Activated CD8-positive, alpha-beta T cell treated with anti-CD3 and anti-CD28 coated beads, Interleukin-2, amount 10 ng/mL, durations not matched to agents 7 days and 5 days (primary cell): ENCODE measurements around the gene KLHL28. TPM values are rescaled to one million over a fixed set of nuclear protein-coding genes. Genes with fewer than 3 reads are reported as not detected.

Experiments
- ATAC-seq: fragments of 150-1000 bp; cut with Tn5 transposase; one replicate; pipeline ENCODE4 v1.10.0; 2021; ENCODE audit warnings: moderate library complexity
- CTCF ChIA-PET: fragments of 350-600 bp; sonication (Branson Sonifier 250); formaldehyde crosslinking; loops from one replicate; lab custom pipeline; 2021; ENCODE audit warnings: antibody characterized with exemption; lab: Charles Lee
- POLR2A ChIA-PET: fragments of 350-600 bp; sonication (Branson Sonifier 250); formaldehyde crosslinking; loops from one replicate; lab custom pipeline; 2021; ENCODE audit warnings: antibody characterized with exemption; lab: Charles Lee
- DNase-seq: peaks from one replicate; pipeline ENCODE4 v3.0.0-alpha.2; 2020
- H3K27ac Mint-ChIP-seq: one replicate; pipeline ENCODE4 v1.8.0; 2021; ENCODE audit warnings: mild to moderate bottlenecking, mixed read lengths
- H3K27me3 Mint-ChIP-seq: one replicate; pipeline ENCODE4 v1.8.0; 2021; ENCODE audit warnings: low read depth, mixed read lengths
- H3K36me3 Mint-ChIP-seq: one replicate; pipeline ENCODE4 v1.8.0; 2021; ENCODE audit warnings: low read depth, mixed read lengths
- H3K4me1 Mint-ChIP-seq: one replicate; pipeline ENCODE4 v1.8.0; 2021; ENCODE audit warnings: low read depth, mixed read lengths
- H3K4me3 Mint-ChIP-seq: one replicate; pipeline ENCODE4 v1.8.0; 2021; ENCODE audit warnings: mild to moderate bottlenecking, mixed read lengths
- H3K9me3 Mint-ChIP-seq: one replicate; pipeline ENCODE4 v1.8.0; 2022; ENCODE audit warnings: mixed read lengths; ENCODE audit not compliant: insufficient read depth
- total RNA-seq, 2 experiments: library from RNA; stranded (reverse); gene quantifications; one replicate each; pipeline ENCODE4 v1.2.3, GENCODE V29; 2021

The KLHL28 gene
- total RNA-seq, 2 experiments from 2014 or later = 13.9 to 15.2 TPM

- Mint-ChIP-seq H3K4me1 (peaks cover 7% of the 10 kb centered on the region), H3K27me3 (no peaks in the 10 kb centered on the region), H3K27ac (no peak overlapping the region), H3K9me3 (peaks cover 8% of the 10 kb centered on the region), H3K36me3 (peaks cover 58% of the 10 kb centered on the region), H3K4me3 (no peak overlapping the region)
- POLR2A ChIA-PET = no interaction called here
- DNase-seq = no peak
- CTCF ChIA-PET = no interaction called here
- ATAC-seq = no peak
These were observed 24.2 kb downstream of the KLHL28 start for GRCh38 chr14:44937547-44937946.

GRCh38 chr14:44935155-44935554, 26.6 kb downstream of the KLHL28 start:
- peaks cover 4% of the 10 kb centered on the region for H3K4me1 Mint-ChIP-seq
- ATAC-seq = no peak
- peaks cover 5% of the 10 kb centered on the region for H3K9me3 Mint-ChIP-seq
- ChIA-PET POLR2A (no interaction called here), CTCF (no interaction called here)
- no peaks in the 10 kb centered on the region for H3K27me3 Mint-ChIP-seq
- H3K4me3 Mint-ChIP-seq = no peak overlapping the region
- no peak for DNase-seq
- H3K27ac Mint-ChIP-seq = no peak overlapping the region
- H3K36me3 Mint-ChIP-seq = peaks cover 38% of the 10 kb centered on the region

GRCh38 chr14:44928793-44929192, 33.0 kb downstream of the KLHL28 start:
- Mint-ChIP-seq H3K9me3 (no peaks in the 10 kb centered on the region), H3K27me3 (no peaks in the 10 kb centered on the region), H3K36me3 (peaks cover 7% of the 10 kb centered on the region), H3K4me1 (peaks cover 4% of the 10 kb centered on the region), H3K27ac (no peak overlapping the region), H3K4me3 (no peak overlapping the region)
- POLR2A ChIA-PET = no interaction called here
- DNase-seq = no peak
- no peak for ATAC-seq
- CTCF ChIA-PET = no interaction called here

- Mint-ChIP-seq H3K4me3 (no peak overlapping the region), H3K9me3 (no peaks in the 10 kb centered on the region), H3K27ac (no peak overlapping the region), H3K27me3 (peaks cover 20% of the 10 kb centered on the region), H3K36me3 (peaks cover 5% of the 10 kb centered on the region), H3K4me1 (peaks cover 3% of the 10 kb centered on the region)
- ATAC-seq (peak; percentile 39), DNase-seq (no peak)
- ChIA-PET CTCF (interaction anchor here (1.6 to 2.4 kb wide), 3 partner anchors 18 to 287 kb away, joined by 7 to 10 read pairs (median 7); partner anchors contain the start of genes KLHL28 and TOGARAM1), POLR2A (no interaction called here)
These were observed 46.9 kb downstream of the KLHL28 start for GRCh38 chr14:44914849-44915248.

GRCh38 chr14:44912041-44912869, 49.5 kb downstream of the KLHL28 start:
- peaks cover 5% of the 10 kb centered on the region for H3K36me3 Mint-ChIP-seq
- no peaks in the 10 kb centered on the region for H3K9me3 Mint-ChIP-seq
- peaks cover 25% of the 10 kb centered on the region for H3K27me3 Mint-ChIP-seq
- ATAC-seq = peak; percentile 54
- ChIA-PET CTCF (interaction anchor here (0.9 to 2.4 kb wide), 6 partner anchors 15 to 356 kb away, joined by 3 to 10 read pairs (median 8); partner anchors contain the start of genes FANCM, FKBP3, KLHL28 and TOGARAM1), POLR2A (interaction anchor here (0.6 to 1.1 kb wide), 2 partner anchors 50 to 311 kb away, joined by 3 to 5 read pairs; partner anchors contain the start of genes KLHL28 and TOGARAM1)
- no peak for DNase-seq
- no peak overlapping the region for H3K27ac Mint-ChIP-seq
- H3K4me3 Mint-ChIP-seq = no peak overlapping the region
- H3K4me1 Mint-ChIP-seq = peaks cover 3% of the 10 kb centered on the region

- Mint-ChIP-seq H3K27ac (no peak overlapping the region), H3K36me3 (peaks cover 5% of the 10 kb centered on the region), H3K27me3 (peaks cover 25% of the 10 kb centered on the region), H3K9me3 (no peaks in the 10 kb centered on the region), H3K4me3 (no peak overlapping the region), H3K4me1 (peaks cover 3% of the 10 kb centered on the region)
- ChIA-PET POLR2A (no interaction called here), CTCF (no interaction called here)
- no peak for DNase-seq
- no peak for ATAC-seq
These were observed 50.9 kb downstream of the KLHL28 start for GRCh38 chr14:44910821-44911220.

GRCh38 chr14:44901696-44902095, 60.1 kb downstream of the KLHL28 start:
- H3K4me3 Mint-ChIP-seq = no peak overlapping the region
- CTCF ChIA-PET = interaction anchor here (1.2 kb wide), 1 partner anchor 56 kb away, joined by 3 read pairs; no protein-coding TSS in a partner anchor
- H3K27ac Mint-ChIP-seq = no peak overlapping the region
- no peaks in the 10 kb centered on the region for H3K27me3 Mint-ChIP-seq
- ATAC-seq (no peak), DNase-seq (no peak)
- POLR2A ChIA-PET = no interaction called here
- no peaks in the 10 kb centered on the region for H3K9me3 Mint-ChIP-seq
- peaks cover 1% of the 10 kb centered on the region for H3K36me3 Mint-ChIP-seq
- H3K4me1 Mint-ChIP-seq = peaks cover 16% of the 10 kb centered on the region

- H3K27ac Mint-ChIP-seq = no peak overlapping the region
- peaks cover 5% of the 10 kb centered on the region for H3K36me3 Mint-ChIP-seq
- DNase-seq = no peak
- no peak for ATAC-seq
- no peaks in the 10 kb centered on the region for H3K9me3 Mint-ChIP-seq
- ChIA-PET CTCF (no interaction called here), POLR2A (interaction anchor here (2.3 to 2.9 kb wide), 2 partner anchors 63 to 354 kb away, joined by 10 to 23 read pairs; partner anchors contain the start of genes KLHL28, MIS18BP1 and TOGARAM1)
- peaks cover 22% of the 10 kb centered on the region for H3K4me1 Mint-ChIP-seq
- H3K27me3 Mint-ChIP-seq = no peaks in the 10 kb centered on the region
- H3K4me3 Mint-ChIP-seq = peak overlapping the region; percentile 89
These were observed 63.2 kb downstream of the KLHL28 start for GRCh38 chr14:44898551-44898950.

- DNase-seq (no peak), ATAC-seq (no peak)
- peak overlapping the region; percentile 67 for H3K27ac Mint-ChIP-seq
- H3K9me3 Mint-ChIP-seq = no peaks in the 10 kb centered on the region
- H3K4me3 Mint-ChIP-seq = peak overlapping the region; percentile 89
- peaks cover 22% of the 10 kb centered on the region for H3K4me1 Mint-ChIP-seq
- CTCF ChIA-PET = no interaction called here
- POLR2A ChIA-PET = interaction anchor here (2.3 to 2.9 kb wide), 2 partner anchors 64 to 355 kb away, joined by 10 to 23 read pairs; partner anchors contain the start of genes KLHL28, MIS18BP1 and TOGARAM1
- no peaks in the 10 kb centered on the region for H3K27me3 Mint-ChIP-seq
- peaks cover 7% of the 10 kb centered on the region for H3K36me3 Mint-ChIP-seq
These were observed 63.9 kb downstream of the KLHL28 start for GRCh38 chr14:44897845-44898151.

- peaks cover 22% of the 10 kb centered on the region for H3K4me1 Mint-ChIP-seq
- peaks cover under 1% of the 10 kb centered on the region for H3K9me3 Mint-ChIP-seq
- peaks cover 8% of the 10 kb centered on the region for H3K36me3 Mint-ChIP-seq
- peak; percentile 99 for DNase-seq
- H3K27me3 Mint-ChIP-seq = no peaks in the 10 kb centered on the region
- CTCF ChIA-PET = interaction anchor here (0.7 to 1.6 kb wide), 3 partner anchors 15 to 64 kb away, joined by 3 to 7 read pairs (median 5); no protein-coding TSS in a partner anchor
- POLR2A ChIA-PET = interaction anchor here (0.5 to 2.9 kb wide), 5 partner anchors 28 to 356 kb away, joined by 3 to 23 read pairs (median 6); partner anchors contain the start of genes FKBP3, KLHL28, MIS18BP1 and TOGARAM1
- peak overlapping the region; percentile 89 for H3K4me3 Mint-ChIP-seq
- peak; percentile 98 for ATAC-seq
- H3K27ac Mint-ChIP-seq = peak overlapping the region; percentile 93
These were observed 64.5 kb downstream of the KLHL28 start for GRCh38 chr14:44897041-44897844.

- Mint-ChIP-seq H3K27ac (peak overlapping the region; percentile 93), H3K36me3 (peaks cover 8% of the 10 kb centered on the region), H3K9me3 (peaks cover 6% of the 10 kb centered on the region), H3K4me1 (peaks cover 28% of the 10 kb centered on the region), H3K4me3 (peak overlapping the region; percentile 89), H3K27me3 (no peaks in the 10 kb centered on the region)
- DNase-seq (no peak), ATAC-seq (no peak)
- CTCF ChIA-PET = interaction anchor here (0.7 to 1.6 kb wide), 3 partner anchors 16 to 65 kb away, joined by 3 to 7 read pairs (median 5); no protein-coding TSS in a partner anchor
- POLR2A ChIA-PET = interaction anchor here (0.5 to 2.9 kb wide), 5 partner anchors 28 to 356 kb away, joined by 3 to 23 read pairs (median 6); partner anchors contain the start of genes FKBP3, KLHL28, MIS18BP1 and TOGARAM1
These were observed 65.3 kb downstream of the KLHL28 start for GRCh38 chr14:44896275-44897040.
